ENCODE results near the gene GADD45A.
"Not testable (repeated sequence)": the region's sequence is repeated elsewhere in the genome, so short reads cannot be mapped to it uniquely, and the experiment has no call there.

- TF ChIP-seq POLR2A, CTCF (IDR thresholded peaks at IDR 0.05): not testable (repeated sequence)
Observed at GRCh38 chr1:67657152-67657551, 27.8 kb upstream of the GADD45A start.
